ENCODE measurements around the gene DIAPH1. TPM values are rescaled to one million over a fixed set of nuclear protein-coding genes. Genes with fewer than 3 reads are reported as not detected.

Gene DIAPH1
- total RNA-seq, 1 experiment from 2014 or later = 32.8 TPM

GRCh38 chr5:141484641-141485311 is 134.0 kb downstream of the DIAPH1 start, which contains the start of gene PCDHGC4:
Gene PCDHGC4 (plus strand): TSS chr5:141485030. CDS start chr5:141485174, 144 bp downstream.
- in situ Hi-C loops (cut with HindIII; ENCODE audit: low pct_unique_long_range_greater_than_20kb, low sequenced_read_pairs) = no loop called here
- DNase-seq (ENCODE audit: low read depth, low spot score) = no peak

DNA sequence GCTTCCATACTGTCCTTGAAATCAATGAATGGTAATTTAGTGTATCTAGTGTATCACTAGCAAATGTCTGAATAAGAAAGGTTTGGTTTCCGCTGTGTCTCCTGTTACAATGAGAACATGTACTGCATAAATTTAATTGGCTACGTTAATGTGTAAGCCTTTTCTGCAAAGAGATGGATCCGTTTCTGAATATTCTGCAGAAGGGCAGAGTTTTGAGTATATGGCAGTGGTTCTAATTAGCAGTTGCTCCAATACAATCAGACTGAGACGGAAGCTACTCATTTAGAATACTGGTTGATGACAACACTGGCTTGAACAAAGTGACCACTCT is 134.5 kb downstream of the DIAPH1 start:
- DNase-seq (ENCODE audit: low read depth, low spot score) = no peak
- in situ Hi-C loops (cut with HindIII; ENCODE audit: low pct_unique_long_range_greater_than_20kb, low sequenced_read_pairs) = no loop called here

GRCh38 chr5:141483902-141484301 is 134.9 kb downstream of the DIAPH1 start:
- in situ Hi-C loops (cut with HindIII; ENCODE audit: low pct_unique_long_range_greater_than_20kb, low sequenced_read_pairs) = no loop called here
- no peak for DNase-seq (ENCODE audit: low read depth, low spot score)

DNA sequence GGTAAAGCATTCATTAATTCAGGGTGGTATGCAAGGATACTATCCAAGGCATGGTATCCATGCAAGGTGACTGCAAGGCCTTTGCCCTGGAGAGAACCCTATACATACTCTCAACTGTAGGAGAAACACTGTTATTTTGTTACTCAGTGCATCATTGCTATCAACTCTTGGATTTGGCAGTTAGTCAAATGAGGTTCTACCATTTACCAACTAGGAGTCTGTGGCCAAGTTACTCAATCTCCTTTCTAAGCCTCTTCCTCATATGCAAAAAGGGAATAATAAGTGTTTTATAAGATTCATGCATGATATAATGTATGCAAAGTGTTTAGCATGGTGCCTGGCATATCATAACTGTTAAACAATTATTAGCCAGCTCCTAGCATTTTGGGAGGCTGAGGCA is 139.0 kb downstream of the DIAPH1 start:
- DNase-seq (ENCODE audit: low read depth, low spot score) = no peak
- in situ Hi-C loops (cut with HindIII; ENCODE audit: low pct_unique_long_range_greater_than_20kb, low sequenced_read_pairs) = no loop called here

DNA sequence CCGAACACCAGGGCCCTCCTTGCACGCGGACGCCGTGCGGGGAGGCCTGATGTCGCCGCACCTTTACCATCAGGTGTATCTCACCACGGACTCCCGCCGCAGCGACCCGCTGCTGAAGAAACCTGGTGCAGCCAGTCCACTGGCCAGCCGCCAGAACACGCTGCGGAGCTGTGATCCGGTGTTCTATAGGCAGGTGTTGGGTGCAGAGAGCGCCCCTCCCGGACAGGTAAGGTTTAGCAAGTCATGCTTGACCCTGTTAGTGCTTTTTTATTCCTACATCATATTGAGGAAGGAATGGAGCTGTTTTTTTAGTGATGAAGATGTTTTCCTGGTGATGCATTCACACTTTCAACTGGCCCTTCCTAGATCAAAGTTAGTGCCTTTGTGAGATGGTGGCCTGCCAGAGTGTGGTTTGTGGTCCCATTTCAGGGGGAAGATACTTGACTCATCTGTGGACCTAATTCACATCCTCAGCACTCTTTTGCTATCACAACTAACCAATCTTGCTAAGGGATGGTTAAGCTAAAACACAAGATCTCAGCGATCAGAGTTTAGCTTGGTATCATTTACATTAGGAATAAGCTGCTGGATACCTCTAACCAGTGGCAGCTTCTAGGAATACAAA is 140.4 kb downstream of the DIAPH1 start:
- in situ Hi-C loops (cut with HindIII; ENCODE audit: low pct_unique_long_range_greater_than_20kb, low sequenced_read_pairs) = no loop called here
- no peak for DNase-seq (ENCODE audit: low read depth, low spot score)

- no peak for DNase-seq (ENCODE audit: low read depth, low spot score)
- in situ Hi-C loops (cut with HindIII; ENCODE audit: low pct_unique_long_range_greater_than_20kb, low sequenced_read_pairs) = no loop called here
These were observed 141.0 kb downstream of the DIAPH1 start for GRCh38 chr5:141477815-141478214.

DNA sequence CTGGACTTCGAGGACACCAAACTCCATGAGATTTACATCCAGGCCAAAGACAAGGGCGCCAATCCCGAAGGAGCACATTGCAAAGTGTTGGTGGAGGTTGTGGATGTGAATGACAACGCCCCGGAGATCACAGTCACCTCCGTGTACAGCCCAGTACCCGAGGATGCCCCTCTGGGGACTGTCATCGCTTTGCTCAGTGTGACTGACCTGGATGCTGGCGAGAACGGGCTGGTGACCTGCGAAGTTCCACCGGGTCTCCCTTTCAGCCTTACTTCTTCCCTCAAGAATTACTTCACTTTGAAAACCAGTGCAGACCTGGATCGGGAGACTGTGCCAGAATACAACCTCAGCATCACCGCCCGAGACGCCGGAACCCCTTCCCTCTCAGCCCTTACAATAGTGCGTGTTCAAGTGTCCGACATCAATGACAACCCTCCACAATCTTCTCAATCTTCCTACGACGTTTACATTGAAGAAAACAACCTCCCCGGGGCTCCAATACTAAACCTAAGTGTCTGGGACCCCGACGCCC is 141.7 kb downstream of the DIAPH1 start:
- DNase-seq (ENCODE audit: low read depth, low spot score) = no peak
- in situ Hi-C loops (cut with HindIII; ENCODE audit: low pct_unique_long_range_greater_than_20kb, low sequenced_read_pairs) = no loop called here

DNA sequence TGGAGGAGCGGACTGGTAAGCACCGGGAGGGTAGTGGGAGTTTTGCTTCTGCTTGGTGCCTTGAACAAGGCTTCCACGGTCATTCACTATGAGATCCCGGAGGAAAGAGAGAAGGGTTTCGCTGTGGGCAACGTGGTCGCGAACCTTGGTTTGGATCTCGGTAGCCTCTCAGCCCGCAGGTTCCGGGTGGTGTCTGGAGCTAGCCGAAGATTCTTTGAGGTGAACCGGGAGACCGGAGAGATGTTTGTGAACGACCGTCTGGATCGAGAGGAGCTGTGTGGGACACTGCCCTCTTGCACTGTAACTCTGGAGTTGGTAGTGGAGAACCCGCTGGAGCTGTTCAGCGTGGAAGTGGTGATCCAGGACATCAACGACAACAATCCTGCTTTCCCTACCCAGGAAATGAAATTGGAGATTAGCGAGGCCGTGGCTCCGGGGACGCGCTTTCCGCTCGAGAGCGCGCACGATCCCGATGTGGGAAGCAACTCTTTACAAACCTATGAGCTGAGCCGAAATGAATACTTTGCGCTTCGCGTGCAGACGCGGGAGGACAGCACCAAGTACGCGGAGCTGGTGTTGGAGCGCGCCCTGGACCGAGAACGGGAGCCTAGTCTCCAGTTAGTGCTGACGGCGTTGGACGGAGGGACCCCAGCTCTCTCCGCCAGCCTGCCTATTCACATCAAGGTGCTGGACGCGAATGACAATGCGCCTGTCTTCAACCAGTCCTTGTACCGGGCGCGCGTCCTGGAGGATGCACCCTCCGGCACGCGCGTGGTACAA is 142.5 kb downstream of the DIAPH1 start:
- DNase-seq (ENCODE audit: low read depth, low spot score) = no peak
- in situ Hi-C loops (cut with HindIII; ENCODE audit: low pct_unique_long_range_greater_than_20kb, low sequenced_read_pairs) = no loop called here

GRCh38 chr5:141475625-141476131 is 143.1 kb downstream of the DIAPH1 start, which contains the start of gene PCDHGC3:
Gene PCDHGC3 (plus strand): TSS chr5:141475966. CDS start chr5:141476117, 151 bp downstream.
- peak; percentile 65 for DNase-seq (ENCODE audit: low read depth, low spot score)
- in situ Hi-C loops (cut with HindIII; ENCODE audit: low pct_unique_long_range_greater_than_20kb, low sequenced_read_pairs) = no loop called here

GRCh38 chr5:141465351-141465750 is 153.4 kb downstream of the DIAPH1 start:
- no peak for DNase-seq (ENCODE audit: low read depth, low spot score)
- in situ Hi-C loops (cut with HindIII; ENCODE audit: low pct_unique_long_range_greater_than_20kb, low sequenced_read_pairs) = no loop called here

Small RNA genes within 50 kb of the gene (small RNA-seq; reads per million reads assigned to genes)
- gene RPS27AP10 = 0 reads per million in 2 experiments

Other genes with a start within 250 kb of the DIAPH1 start
- gene PCDHGB3, start 248.8 kb downstream of the DIAPH1 start, total RNA-seq (2014; rRNA removed; shearing (Covaris generic)) = 0.21 and 0.53 TPM in 2 replicates
- gene PCDHGA6, start 245.1 kb downstream of the DIAPH1 start, total RNA-seq (2014; rRNA removed; shearing (Covaris generic)) = 1.8 and 2.4 TPM in 2 replicates
- gene PCDHGA7, start 236.3 kb downstream of the DIAPH1 start, total RNA-seq (2014; rRNA removed; shearing (Covaris generic)) = 0.71 and 1.6 TPM in 2 replicates
- gene PCDHGB4, start 231.3 kb downstream of the DIAPH1 start, total RNA-seq (2014; rRNA removed; shearing (Covaris generic)) = 0.08 and 0.26 TPM in 2 replicates
- gene PCDHGA8, start 226.4 kb downstream of the DIAPH1 start, total RNA-seq (2014; rRNA removed; shearing (Covaris generic)) = 0.05 and 0.13 TPM in 2 replicates
- gene PCDHGB5, start 221.1 kb downstream of the DIAPH1 start, total RNA-seq (2014; rRNA removed; shearing (Covaris generic)) = 0.29 and 0.50 TPM in 2 replicates
- gene PCDHGA9, start 216.2 kb downstream of the DIAPH1 start, total RNA-seq (2014; rRNA removed; shearing (Covaris generic)) = 0.03 and 0.45 TPM in 2 replicates
- gene PCDHGB6, start 211.0 kb downstream of the DIAPH1 start, total RNA-seq (2014; rRNA removed; shearing (Covaris generic)) = 0.21 and 0.40 TPM in 2 replicates
- gene PCDHGA10, start 206.0 kb downstream of the DIAPH1 start, total RNA-seq (2014; rRNA removed; shearing (Covaris generic)) = 0.18 and 0.21 TPM in 2 replicates
- 7.4 and 8.6 TPM in 2 replicates for gene PCDHGB7, start 201.3 kb downstream of the DIAPH1 start, total RNA-seq (2014; rRNA removed; shearing (Covaris generic))
- 0.21 and 0.58 TPM in 2 replicates for gene PCDHGA11, start 197.9 kb downstream of the DIAPH1 start, total RNA-seq (2014; rRNA removed; shearing (Covaris generic))
- 10.0 and 13.8 TPM in 2 replicates for gene PCDHGA12, start 188.5 kb downstream of the DIAPH1 start, total RNA-seq (2014; rRNA removed; shearing (Covaris generic))
- gene PCDHGC3, start 143.0 kb downstream of the DIAPH1 start, total RNA-seq (2014; rRNA removed; shearing (Covaris generic)) = 9.8 and 12.5 TPM in 2 replicates
- gene PCDHGC4, start 134.0 kb downstream of the DIAPH1 start, total RNA-seq (2014; rRNA removed; shearing (Covaris generic)) = 0.11 TPM in 1 of 2 replicates, not detected in the other
- gene PCDHGC5, start 129.9 kb downstream of the DIAPH1 start, total RNA-seq (2014; rRNA removed; shearing (Covaris generic)) = 0.05 and 0.19 TPM in 2 replicates
- gene HDAC3, start 17.8 kb upstream of the DIAPH1 start, total RNA-seq (2014; rRNA removed; shearing (Covaris generic)) = 45.2 and 55.1 TPM in 2 replicates
- gene RELL2, start 18.0 kb upstream of the DIAPH1 start, total RNA-seq (2014; rRNA removed; shearing (Covaris generic)) = 6.2 and 7.9 TPM in 2 replicates
- gene FCHSD1, start 32.4 kb upstream of the DIAPH1 start, total RNA-seq (2014; rRNA removed; shearing (Covaris generic)) = 12.6 and 17.4 TPM in 2 replicates
- gene ARAP3, start 63.2 kb upstream of the DIAPH1 start, total RNA-seq (2014; rRNA removed; shearing (Covaris generic)) = 0.48 and 1.0 TPM in 2 replicates

All from SK-MEL-5 (cell line).